GM21381 (cell line): ENCODE measurements around the gene ACKR2.

Experiments
- ATAC-seq: cut with Tn5 transposase; IDR thresholded peaks from one replicate; pipeline ENCODE4 v1.9.1; 2021; ENCODE audit warnings: mild to moderate bottlenecking, moderate library complexity; ENCODE audit not compliant: unreplicated experiment

ACKR2 gene

GRCh38 chr3:42809202-42809601 lies at the start of gene ACKR2:
TSS of gene ACKR2 (plus strand) at chr3:42809445. CDS start at chr3:42864503, 55,058 bp downstream.
- no peak for ATAC-seq

- ATAC-seq, result no peak
These were observed 47.1 kb upstream of the ACKR2 start for GRCh38 chr3:42762046-42762724.

GRCh38 chr3:42763021-42763420 lies 46.2 kb upstream of the ACKR2 start:
- no peak for ATAC-seq

GRCh38 chr3:42764115-42764514 lies 45.1 kb upstream of the ACKR2 start:
- ATAC-seq, result no peak

GRCh38 chr3:42764561-42765295 lies 44.5 kb upstream of the ACKR2 start:
- ATAC-seq, result no peak

- ATAC-seq, result no peak
These were observed 39.6 kb upstream of the ACKR2 start for GRCh38 chr3:42769477-42770131.

- ATAC-seq, result no peak
These were observed 38.0 kb upstream of the ACKR2 start for GRCh38 chr3:42771271-42771670.

- ATAC-seq, result peak; percentile 97
These were observed 36.4 kb upstream of the ACKR2 start, which contains the start of gene CCDC13 for GRCh38 chr3:42772670-42773408. TSS of gene CCDC13 (minus strand) at chr3:42773253. CDS start at chr3:42758345, 14,908 bp downstream.

GRCh38 chr3:42773409-42773751 lies 35.9 kb upstream of the ACKR2 start:
- no peak for ATAC-seq

GRCh38 chr3:42778644-42779043 lies 30.6 kb upstream of the ACKR2 start:
- no peak for ATAC-seq

GRCh38 chr3:42780398-42780797 lies 28.8 kb upstream of the ACKR2 start:
- no peak for ATAC-seq

GRCh38 chr3:42780892-42781700 lies 28.1 kb upstream of the ACKR2 start:
- peak; percentile 64 for ATAC-seq

- ATAC-seq, result no peak
These were observed 23.0 kb upstream of the ACKR2 start for GRCh38 chr3:42786212-42786611.

- ATAC-seq, result no peak
These were observed 22.6 kb upstream of the ACKR2 start for GRCh38 chr3:42786631-42787030.

GRCh38 chr3:42790714-42791229 lies 18.5 kb upstream of the ACKR2 start:
- ATAC-seq, result no peak

GRCh38 chr3:42795621-42796181 lies 13.5 kb upstream of the ACKR2 start:
- ATAC-seq, result no peak

GRCh38 chr3:42796332-42796885 lies 12.8 kb upstream of the ACKR2 start:
- ATAC-seq, result no peak

GRCh38 chr3:42799376-42799775 lies 9.9 kb upstream of the ACKR2 start:
- ATAC-seq, result no peak

GRCh38 chr3:42800251-42800650 lies 9.0 kb upstream of the ACKR2 start:
- no peak for ATAC-seq
